Head of caudate nucleus (tissue), 42 donors: ENCODE data around the gene SEMA5A.

Experiments used
- DNase-seq, 42 donors: peaks; one replicate each; pipeline versions ENCODE4 v3.0.0 to v3.0.0-alpha.2; 2020 to 2021; ENCODE audit warnings: mixed read lengths in 7 of 42
- intact Hi-C: fragments of 100-400 bp; cut with DNase I; formaldehyde crosslinking; loops from one replicate; pipeline ENCODE4 v1.15.0; 2022

Gene SEMA5A

DNA sequence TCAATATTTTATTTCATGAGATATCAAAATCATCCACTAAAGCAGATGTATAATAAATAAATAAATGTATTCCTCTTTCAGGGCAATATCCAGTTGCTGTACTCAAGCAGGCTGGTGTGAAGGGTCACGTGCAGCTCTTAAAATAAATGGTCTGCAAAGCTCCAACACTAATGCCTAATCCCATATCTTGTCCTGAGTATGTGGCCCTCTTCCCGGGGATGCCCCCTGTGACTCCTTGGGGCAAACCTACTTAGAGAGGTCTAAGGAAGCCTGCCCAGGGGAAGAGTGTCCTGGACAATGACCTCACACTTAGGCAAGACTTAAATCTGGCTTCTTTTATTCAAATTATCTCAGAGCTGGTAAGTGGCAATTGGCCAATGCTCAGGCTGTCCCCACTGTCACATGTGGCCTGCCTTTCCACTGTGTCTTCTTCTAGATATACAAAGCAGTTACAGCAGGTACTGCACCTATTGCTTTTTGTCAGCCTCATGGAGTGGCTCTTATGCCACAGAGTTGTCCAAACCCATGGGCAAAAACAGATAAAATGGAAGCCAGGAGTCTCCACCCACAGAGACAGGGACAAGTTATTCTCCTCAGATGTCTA lies 55.3 kb downstream of the SEMA5A start:
- intact Hi-C loops: no loop called here

DNA sequence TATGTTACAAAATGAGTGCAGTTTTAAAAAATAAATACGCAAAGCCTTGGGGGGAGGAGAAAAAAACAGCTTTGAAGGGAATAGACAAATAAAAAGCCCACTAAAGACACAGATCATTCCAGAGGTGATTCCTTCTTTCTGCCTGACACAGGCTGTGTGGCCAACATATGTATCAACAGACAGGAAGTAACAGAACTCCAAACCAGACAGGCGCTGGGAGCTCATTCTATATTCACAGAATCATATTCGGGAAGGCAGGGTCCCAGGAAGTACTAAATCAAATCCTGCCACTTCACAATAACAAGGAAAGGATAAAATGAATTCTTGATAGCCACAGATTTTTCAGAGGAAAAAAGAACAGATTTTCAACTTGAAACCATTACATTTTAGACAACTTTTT lies 62.1 kb downstream of the SEMA5A start:
- intact Hi-C loops: no loop called here
- DNase-seq: no peak

More for the DNA sequence above, 55.3 kb downstream of the SEMA5A start:
- DNase-seq: no peak

DNA sequence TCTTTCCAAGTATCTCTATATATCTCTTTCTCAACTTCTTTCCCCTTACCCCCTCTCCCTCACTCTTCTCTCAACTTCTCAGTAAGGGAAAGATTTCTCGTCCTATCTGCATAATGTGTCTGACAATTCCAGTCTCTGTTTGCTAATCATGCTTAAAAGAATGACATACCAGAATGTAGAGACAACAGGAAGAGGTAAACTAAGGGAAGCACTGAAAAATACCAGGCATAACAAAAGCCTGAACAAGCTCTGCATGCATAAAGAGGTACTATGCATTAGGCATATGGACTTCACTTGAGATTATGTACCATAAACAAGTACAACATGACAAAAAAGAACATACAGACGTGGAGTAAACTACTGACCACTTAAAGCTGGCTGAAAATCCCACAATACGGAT lies 62.6 kb downstream of the SEMA5A start:
- intact Hi-C loops: no loop called here
- no peak for DNase-seq

DNA sequence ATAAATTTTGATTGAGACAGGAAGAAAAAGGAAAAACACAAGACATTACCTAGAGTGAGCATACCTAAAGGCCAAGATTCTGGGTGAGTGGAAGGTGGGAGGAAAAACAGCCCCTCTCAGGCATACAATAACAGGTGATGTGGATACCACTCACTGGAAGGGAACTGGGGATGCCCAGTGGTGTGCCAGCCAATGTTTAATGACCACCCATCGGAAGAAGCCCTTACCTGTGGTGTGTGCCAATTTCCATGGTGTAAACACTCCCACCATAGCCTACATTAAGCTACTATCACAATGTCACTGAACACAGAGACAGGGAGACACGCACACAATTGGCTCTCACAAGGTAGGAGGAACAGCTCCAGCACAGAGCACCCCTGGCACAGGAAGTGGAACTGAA lies 63.5 kb downstream of the SEMA5A start:
- intact Hi-C loops: no loop called here
- no peak for DNase-seq

DNA sequence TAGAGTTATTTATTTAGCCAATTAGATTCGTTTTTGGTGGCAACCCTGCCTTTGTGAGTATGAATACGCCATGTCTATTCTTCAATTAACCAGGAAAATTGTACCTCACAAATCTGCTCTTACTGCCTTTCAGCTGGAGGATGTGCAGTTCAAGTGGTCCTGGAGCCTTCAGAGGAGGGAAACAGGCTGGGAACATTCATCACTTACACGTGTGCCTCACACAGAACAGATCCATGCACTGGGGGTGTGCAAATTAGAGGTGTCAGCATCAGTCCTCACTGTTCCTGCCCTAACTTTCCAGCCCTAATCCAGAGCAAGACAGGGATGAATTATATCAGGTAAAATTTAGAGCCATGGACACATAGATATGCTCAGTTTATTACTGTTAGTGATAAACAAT lies 65.4 kb downstream of the SEMA5A start:
- intact Hi-C loops: no loop called here
- DNase-seq: no peak

DNA sequence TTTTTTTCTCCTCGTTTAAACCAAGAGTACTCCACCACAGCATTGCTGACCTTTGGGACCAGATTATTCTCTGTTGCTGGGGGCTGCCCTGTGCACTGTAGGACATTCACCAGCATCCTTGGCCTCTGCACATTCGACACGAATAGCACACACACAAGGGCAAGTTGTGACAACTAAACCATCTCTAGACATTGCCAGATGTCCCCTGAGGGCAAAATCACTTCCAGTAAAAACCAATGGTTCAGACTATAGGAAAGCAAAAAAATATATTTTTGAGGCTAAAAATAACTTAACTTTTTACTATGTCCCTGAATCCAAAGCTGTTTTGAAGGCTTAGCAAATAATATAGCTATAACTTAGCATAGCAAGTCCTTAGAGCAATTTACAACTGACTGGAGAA lies 65.9 kb downstream of the SEMA5A start:
- intact Hi-C loops: no loop called here
- DNase-seq: no peak

DNA sequence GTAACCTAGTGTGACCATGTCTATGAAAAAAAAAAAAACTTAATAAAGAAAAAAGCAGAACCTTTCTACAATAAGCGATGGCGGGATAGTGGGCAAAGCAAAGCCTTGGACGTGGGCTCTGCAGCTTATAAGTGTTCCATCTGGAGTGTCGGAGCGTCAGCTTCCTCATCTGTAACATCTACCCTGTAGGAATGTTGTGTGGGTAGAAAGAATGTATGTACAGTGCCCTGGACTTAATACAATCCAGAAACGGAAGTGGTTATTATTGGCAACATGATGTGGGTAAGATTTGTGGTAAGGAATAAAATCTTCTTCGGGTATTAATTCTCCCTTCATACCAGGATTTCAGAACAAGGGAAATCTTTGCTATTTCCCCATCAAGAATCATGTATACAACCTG lies 66.5 kb downstream of the SEMA5A start:
- no peak for DNase-seq
- intact Hi-C loops: no loop called here

DNA sequence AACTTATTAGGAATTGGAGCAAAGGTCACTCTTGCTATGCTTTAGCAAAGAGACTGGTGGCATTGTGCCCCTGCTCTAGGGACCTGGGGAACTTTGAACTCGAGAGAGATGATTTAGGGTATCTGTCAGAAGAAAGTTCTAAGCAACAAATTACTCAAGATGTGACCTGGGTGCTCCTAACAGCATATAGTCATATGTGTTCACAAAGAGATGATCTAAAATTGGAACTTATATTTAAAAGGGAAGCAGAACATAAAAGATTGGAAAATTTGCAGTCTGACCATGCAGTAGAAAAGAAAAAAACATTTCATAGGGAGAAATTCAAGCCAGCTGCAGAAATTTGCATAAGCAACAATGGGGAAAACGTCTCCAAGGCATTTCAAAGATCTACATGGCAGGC lies 68.3 kb downstream of the SEMA5A start:
- DNase-seq: no peak
- intact Hi-C loops: no loop called here

DNA sequence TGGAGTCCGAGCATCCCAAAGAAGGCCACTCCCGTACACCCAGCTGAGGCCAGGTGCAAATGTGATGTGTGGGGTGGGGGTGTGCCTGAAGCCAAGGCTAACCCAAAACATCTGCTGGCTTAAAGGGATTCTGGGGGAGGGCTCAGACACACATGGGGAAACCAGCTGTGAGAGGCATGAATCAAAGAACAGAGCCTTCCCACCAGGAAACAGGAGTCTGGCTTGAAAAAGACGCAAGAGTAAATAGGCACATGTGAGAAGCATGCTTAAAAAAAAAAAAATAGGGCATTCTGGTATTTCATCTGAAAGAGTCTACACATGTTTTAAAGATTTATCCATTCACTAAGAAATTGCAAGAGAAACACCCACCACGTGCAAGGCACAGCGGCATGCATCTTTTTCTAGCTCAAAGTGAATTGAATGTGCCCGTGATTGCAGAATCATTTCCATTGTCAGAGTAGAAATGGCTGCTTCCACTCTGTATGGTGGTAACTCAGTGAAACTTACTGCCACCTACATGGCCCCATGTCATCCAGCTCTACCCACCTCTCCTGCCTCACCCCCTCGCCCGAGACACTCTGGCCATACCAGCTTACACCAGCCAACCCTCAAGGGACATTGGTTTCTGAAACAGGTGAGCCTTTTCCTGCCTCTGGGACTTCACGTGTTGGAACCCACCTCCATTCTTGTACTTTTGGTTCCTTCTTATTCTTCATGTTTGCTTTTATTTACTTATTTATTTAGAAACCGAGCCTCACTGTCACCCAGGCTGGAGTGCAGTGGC lies 71.5 kb downstream of the SEMA5A start:
- no peak for DNase-seq
- intact Hi-C loops: no loop called here

DNA sequence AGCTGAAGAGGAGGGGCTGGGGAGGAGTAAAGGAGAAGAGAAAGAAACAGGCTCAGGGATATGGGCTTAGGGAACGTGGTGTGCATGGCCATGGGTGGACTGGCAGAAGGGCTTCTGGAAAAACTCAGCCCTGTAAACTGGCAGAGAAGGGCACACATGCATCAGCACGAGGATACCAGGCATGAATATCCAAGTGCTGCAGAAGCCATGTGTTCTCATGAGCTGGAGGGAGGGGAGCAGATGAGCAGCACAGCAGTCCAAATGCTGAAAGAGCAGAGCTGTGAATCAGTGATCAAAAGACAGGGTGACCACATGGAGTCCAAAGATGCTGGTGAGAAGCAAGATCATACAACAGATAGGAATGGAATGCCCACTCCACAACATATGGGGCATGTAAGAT lies 72.3 kb downstream of the SEMA5A start:
- intact Hi-C loops: no loop called here
- no peak for DNase-seq

DNA sequence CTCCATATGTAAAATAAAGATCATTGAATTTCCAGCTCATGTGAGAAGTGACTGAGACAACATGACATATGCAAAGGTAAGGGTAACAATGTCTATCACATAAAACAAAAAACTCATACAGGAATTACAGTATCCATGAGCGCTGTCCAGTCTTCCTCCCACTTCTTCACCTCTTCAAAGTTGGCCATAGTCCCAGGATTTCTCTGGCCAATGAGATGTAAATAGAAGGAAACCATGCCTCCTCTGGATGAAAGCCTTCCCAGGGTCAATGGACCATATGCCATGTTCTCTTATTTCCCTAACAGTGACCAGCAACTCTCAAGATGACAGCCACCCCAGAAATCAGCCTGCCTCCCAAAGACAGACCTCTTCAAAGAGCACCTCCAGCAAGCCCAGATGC lies 75.5 kb downstream of the SEMA5A start:
- no peak for DNase-seq
- intact Hi-C loops: no loop called here

DNA sequence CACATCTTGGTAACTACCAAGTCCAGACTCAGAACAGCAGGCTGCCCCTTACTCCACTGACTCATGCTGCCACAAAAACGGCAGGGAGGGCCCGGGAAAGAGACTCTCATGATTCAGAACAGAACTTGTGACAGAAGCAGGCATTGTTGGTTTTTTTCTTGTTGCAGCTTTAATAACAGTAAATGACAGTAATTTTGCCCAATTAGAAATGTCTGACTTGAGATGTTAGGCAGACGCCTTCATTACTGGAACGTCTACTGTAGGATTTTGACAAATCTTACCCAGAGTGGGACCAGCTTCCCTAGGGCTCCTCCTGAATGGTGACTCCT lies 77.9 kb downstream of the SEMA5A start:
- intact Hi-C loops: no loop called here

DNA sequence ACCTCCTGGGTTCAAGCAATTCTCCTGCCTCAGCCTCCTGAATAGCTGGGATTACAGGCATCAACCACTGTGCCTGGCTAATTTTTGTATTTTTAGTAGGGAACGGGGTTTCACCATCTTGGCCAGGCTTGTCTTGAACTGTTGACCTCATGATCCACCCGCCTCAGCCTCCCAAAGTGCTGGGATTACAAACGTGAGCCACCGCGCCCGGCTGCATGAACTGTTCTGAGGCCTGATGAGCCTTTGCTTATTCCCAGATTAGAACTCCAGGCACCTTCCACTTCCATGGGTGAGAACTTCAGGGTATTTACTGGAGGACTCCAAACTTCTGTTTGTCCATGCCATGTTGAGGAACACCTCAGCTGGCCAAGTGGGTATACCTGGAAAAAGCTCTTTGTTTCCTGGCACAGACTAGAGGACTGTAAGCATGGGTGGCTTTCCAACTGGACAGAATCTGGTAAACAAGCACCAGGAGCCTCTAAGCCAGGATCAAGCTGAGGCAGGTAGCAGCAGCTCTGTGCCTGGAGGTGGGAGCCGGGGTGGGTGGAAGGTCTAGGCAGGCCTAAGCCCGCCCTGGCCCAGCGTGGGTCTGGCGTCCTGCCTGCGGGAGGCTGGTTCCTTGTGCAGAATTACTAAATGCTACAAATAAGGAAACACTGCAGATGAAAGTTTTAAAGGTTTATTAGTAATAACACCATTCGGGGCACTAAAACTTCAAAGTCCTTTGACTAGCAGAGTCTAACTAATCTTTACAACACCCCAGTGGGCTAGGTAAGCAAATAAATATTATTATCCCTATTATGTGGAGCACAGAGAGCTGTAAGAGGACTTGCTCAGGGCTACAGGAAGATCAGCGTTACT lies 78.4 kb downstream of the SEMA5A start:
- DNase-seq: no peak
- intact Hi-C loops: no loop called here

More for the DNA sequence above, 77.9 kb downstream of the SEMA5A start:
- DNase-seq: peak in 8 of 42 donors; percentile 21 to 53 (median 30)

DNA sequence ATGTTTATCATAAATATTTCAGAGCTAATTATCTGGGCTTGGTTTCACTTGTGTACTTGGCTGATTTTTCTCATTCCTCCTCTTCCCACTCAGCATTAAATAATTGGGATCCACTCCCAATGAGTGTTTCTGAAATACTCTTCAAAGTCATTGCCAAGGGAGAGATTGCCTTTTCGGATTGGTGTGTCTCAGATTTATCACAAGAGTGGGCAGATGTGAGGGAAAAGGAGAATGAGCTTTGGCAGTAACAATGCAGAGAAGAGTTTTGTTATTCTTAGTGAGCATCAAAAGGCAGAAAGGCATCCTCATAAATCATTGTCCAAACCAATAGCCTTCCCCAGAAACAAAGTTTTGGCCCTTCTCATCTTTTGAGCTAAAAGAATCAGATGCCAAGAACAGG lies 79.2 kb downstream of the SEMA5A start:
- intact Hi-C loops: no loop called here
- no peak for DNase-seq

DNA sequence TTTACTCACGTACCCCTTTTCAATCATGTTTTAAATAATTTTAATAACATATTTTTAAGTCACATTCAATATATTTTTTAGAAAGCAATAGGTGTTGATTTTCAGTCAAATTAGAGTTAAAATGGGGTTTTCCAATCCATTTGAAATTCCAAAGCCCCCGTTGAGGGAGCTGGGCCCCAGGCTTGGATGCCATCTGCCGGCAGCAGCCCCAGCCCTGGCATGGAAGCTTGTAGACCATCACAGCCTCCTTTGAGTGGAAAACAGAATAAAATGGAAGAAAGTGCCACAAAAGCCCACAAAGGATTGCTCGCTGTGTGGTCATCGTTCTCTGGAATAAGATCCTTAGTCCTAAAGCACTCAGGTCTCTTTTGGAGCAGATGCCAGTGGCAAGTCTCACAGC lies 81.4 kb downstream of the SEMA5A start:
- peak in 19 of 42 donors; percentile 4 to 61 (median 29) for DNase-seq

DNA sequence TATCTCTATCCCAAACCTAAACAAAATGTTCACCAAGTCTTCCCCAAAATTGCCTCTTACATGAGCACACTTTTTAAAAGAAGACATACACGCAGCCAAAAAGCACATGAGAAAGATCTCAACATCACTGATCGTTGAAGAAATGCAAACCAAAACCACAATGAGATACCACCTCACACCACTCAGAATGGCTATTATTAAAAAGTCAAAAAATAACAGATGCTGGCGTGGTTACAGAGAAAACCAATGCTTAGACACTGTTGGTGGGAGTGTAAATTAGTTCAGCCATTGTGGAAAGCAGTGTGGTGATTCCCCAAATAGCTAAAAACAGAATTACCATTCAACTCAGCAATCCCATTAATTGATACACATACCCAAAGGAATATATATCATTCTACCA lies 83.8 kb downstream of the SEMA5A start:
- intact Hi-C loops: no loop called here
- DNase-seq: no peak

More for the DNA sequence above, 81.4 kb downstream of the SEMA5A start:
- intact Hi-C loops: no loop called here

DNA sequence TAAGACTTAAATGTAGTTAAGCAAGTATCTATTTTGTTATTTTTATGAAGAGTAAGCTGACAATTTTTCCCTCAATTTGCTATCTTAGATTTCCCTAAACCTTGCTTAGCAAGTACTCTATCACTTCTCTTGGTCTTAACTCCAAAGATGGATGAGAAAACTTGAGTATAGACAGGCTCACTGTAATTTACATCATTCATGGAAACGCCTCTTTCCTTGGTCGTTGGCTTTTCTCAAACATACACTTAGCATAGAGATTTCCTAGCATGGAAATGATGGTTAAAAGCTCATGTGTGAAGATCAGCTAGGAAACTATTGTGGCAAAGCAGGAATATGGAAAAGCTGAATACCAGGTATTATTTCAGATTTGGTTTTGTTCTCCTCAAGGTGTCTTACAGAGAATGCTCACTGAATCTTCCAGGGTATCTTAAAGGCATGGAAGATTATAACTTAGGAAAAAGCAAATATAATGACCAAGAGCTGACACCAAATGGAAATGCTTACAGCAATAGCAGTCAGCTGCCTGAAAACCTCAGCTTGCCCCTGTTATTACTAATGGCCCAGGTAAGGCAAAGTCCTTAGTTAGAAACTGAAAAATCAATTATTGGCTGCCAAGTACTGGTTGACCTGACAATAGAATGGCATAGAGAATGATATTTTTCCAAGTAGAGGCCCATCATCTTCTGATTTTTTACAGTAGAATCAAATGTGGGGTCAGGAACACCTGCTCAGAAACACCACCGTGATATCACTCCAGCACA lies 84.8 kb downstream of the SEMA5A start:
- intact Hi-C loops: no loop called here
- no peak for DNase-seq

DNA sequence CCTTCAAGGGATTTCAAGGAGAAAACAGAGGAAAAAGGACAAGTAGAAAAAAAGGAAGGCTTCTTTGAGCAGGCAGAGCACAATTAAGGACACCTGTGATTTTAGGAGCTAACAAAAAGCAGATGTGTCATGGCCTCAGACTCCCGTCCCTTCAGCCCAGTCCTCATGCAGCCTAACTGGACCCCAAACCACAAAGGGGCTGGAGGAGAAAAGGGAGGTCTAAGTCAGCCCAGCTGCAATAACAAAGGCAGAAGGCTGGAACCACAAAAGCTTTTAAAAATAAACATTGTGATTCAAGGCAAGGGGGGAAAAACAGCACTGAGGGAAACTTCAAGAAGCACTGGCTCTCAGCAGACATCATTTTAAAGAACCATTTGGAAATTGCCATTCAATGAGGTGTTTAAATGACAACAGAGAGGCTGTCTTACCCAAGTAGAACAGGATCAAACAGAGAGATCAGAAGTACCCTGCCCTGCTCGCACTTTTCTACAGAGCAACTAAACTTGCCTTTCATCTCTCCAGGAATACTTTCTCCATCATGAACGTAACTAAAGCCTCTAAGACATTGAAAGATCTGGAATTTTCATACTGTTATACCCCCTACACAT lies 89.3 kb downstream of the SEMA5A start:
- DNase-seq: no peak
- intact Hi-C loops: no loop called here

DNA sequence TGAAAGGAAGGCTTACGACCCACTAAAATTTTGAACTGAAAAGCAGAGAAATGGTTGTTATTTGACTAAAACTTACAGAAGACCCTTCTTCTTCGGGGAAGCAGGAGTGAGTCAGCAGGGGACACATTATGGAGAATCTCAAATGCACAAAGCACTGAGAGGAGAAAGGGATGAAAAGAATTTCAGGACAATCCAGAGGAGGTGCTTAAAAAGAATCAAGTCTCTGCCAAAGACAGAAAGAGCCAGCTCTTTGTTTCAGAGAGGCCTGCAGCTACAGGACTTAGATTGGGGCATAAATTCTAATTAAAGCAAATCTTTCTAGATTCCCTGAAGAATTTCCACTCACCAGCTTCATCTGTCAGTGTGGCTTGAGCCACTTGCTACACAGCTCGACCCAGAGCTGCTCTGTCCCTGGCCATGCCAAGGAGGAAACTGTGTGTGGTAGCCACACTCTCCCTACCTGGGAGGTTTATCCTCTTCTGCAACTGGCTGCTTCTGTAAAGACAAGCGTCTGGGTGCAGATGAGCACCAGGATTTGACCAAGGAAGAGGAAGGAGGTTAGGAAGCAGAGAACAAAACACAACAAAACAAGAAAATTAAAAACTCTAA lies 89.9 kb downstream of the SEMA5A start:
- intact Hi-C loops: no loop called here
- no peak for DNase-seq
